Cardiac fibroblast (primary cell): ENCODE data around the gene ANKRD30B.
A peak's percentile ranks its signal among the peaks of the same experiment; 100 is the strongest.
"Not testable (repeated sequence)": the region's sequence is repeated elsewhere in the genome, so short reads cannot be mapped to it uniquely, and the experiment has no call there.

Source experiments
- DNase-seq, 2 donors: peaks; one replicate each; pipeline versions ENCODE4 v3.0.0 to v3.0.0-alpha.2; 2010; ENCODE audit warnings: low read depth in 2 of 2
- H3K4me3 ChIP-seq, 2 donors: replicated peaks in 1 of 2; 1 replicate in 1 of 2; 2 replicates in 1 of 2; pipeline ENCODE4 v1.5.1; 2011; ENCODE audit warnings: low read depth in 2 of 2, low read length in 2 of 2, mild to moderate bottlenecking in 2 of 2, moderate library complexity in 1 of 2
- TF ChIP-seq, protein P1 (sequence below): IDR thresholded peaks from one replicate; pipeline ENCODE4 v1.5.1; 2011; ENCODE audit warnings: low read depth, mild to moderate bottlenecking, low read length, inconsistent platforms

ANKRD30B gene

GRCh38 chr18:14747513-14748474 lies at the start of gene ANKRD30B:
Gene ANKRD30B, plus strand, starts transcription at chr18:14748172. Its CDS starts 248 bp downstream, at chr18:14748420.
- TF ChIP-seq, protein P1, sequence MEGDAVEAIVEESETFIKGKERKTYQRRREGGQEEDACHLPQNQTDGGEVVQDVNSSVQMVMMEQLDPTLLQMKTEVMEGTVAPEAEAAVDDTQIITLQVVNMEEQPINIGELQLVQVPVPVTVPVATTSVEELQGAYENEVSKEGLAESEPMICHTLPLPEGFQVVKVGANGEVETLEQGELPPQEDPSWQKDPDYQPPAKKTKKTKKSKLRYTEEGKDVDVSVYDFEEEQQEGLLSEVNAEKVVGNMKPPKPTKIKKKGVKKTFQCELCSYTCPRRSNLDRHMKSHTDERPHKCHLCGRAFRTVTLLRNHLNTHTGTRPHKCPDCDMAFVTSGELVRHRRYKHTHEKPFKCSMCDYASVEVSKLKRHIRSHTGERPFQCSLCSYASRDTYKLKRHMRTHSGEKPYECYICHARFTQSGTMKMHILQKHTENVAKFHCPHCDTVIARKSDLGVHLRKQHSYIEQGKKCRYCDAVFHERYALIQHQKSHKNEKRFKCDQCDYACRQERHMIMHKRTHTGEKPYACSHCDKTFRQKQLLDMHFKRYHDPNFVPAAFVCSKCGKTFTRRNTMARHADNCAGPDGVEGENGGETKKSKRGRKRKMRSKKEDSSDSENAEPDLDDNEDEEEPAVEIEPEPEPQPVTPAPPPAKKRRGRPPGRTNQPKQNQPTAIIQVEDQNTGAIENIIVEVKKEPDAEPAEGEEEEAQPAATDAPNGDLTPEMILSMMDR = no peak
- H3K4me3 ChIP-seq = peak within 1 kb of the TSS in 1 of 2 donors; percentile 10
- DNase-seq = no peak

- DNase-seq = not testable (repeated sequence)
These were observed 46.5 kb upstream of the ANKRD30B start for GRCh38 chr18:14701286-14702040.

GRCh38 chr18:14709761-14710160 lies 38.2 kb upstream of the ANKRD30B start:
- peak in 1 of 2 donors; percentile 1 for DNase-seq
- not testable (repeated sequence) for H3K4me3 ChIP-seq

More at GRCh38 chr18:14701286-14702040, 46.5 kb upstream of the ANKRD30B start:
- not testable (repeated sequence) for H3K4me3 ChIP-seq

DNA sequence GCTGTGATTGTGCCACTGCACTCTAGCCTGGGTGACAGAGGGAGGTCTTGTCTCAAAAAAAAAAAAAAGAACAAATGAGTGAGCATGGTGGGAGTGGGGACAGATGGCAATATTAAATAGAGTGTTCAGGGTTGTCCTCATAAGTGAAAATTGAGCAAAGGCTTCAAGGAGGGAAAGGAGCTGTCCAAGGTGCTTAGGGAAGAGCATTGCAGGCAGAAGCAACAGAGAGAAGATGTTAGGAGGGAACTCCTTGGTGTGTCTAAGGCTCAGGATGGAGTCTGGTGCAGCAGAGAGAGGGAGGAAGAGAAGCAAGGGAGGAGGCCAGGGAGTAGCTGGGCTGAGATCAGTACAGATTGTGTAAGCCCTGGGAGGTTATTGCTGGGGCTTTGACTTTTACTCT lies 26.4 kb upstream of the ANKRD30B start:
- not testable (repeated sequence) for H3K4me3 ChIP-seq, DNase-seq

DNA sequence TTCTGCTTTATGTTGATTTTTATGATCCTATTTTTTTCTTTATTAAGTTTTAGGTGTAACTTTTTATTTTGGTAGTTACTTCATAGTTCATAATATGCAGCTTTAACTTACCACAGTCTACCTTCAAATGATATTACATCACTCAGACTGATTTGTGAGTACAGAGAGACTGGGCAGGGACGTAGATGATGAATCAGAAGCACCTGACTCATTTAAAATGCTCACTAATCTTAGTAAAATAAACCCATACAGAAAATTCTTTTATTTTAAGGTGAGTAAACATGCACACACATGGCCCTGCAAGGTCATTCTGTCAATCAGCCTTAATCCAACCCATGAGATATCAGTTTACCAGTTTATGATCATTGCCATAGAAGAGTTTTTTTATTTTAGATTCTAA lies 8.9 kb upstream of the ANKRD30B start:
- DNase-seq = peak in 1 of 2 donors; percentile 15
- not testable (repeated sequence) for H3K4me3 ChIP-seq

- no peak overlapping the region for H3K4me3 ChIP-seq
- TF ChIP-seq, protein P1 = no peak
- DNase-seq = no peak
These were observed 1.1 kb upstream of the ANKRD30B start for GRCh38 chr18:14746897-14747296.

DNA sequence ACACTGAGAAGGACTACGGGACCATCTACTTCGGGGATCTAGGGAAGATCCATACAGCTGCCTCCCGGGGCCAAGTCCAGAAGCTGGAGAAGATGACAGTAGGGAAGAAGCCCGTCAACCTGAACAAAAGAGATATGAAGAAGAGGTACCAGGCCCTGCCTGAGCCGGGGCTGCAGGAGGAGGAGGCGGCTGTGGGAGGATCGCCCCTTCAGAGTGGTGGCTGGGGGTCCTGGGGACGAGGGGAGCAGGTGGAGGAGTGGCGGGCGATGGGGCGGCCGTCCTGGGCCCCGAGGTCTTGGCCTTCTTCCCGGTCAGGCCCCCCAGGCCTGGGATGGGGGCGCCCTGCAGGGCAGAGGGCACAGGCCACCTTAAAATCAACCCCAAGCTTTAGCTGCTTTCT lies 524 bp downstream of the ANKRD30B start:
- TF ChIP-seq, protein P1 = no peak
- no peak overlapping the region for H3K4me3 ChIP-seq
- no peak for DNase-seq

DNA sequence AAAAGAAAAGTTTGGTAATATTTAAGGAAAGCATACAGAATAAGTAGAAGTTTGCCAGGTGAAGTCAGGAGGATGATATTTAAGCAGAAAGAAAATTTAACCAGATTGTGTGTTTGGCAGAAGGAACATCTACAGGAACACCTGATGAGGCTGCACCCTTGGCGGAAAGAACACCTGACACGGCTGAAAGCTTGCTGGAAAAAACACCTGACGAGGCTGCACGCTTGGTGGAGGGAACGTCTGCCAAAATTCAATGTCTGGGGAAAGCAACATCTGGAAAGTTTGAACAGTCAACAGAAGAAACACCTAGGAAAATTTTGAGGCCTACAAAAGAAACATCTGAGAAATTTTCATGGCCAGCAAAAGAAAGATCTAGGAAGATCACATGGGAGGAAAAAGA lies 15.6 kb downstream of the ANKRD30B start:
- not testable (repeated sequence) for H3K4me3 ChIP-seq, DNase-seq

- no peak overlapping the region for H3K4me3 ChIP-seq
- TF ChIP-seq, protein P1 = no peak
- peak in 1 of 2 donors; percentile 9 for DNase-seq
These were observed 19.5 kb downstream of the ANKRD30B start for GRCh38 chr18:14767474-14767873.
